LNCAP (cell line): ENCODE results near the gene MAGIX.

ENCODE experiments used
- TF ChIP-seq, protein P1 (sequence below): fragments of 450-650 bp; IDR thresholded peaks from 2 replicates; pipeline ENCODE4 v1.5.1; 2017; ENCODE audit warnings: mild to moderate bottlenecking

MAGIX gene

DNA sequence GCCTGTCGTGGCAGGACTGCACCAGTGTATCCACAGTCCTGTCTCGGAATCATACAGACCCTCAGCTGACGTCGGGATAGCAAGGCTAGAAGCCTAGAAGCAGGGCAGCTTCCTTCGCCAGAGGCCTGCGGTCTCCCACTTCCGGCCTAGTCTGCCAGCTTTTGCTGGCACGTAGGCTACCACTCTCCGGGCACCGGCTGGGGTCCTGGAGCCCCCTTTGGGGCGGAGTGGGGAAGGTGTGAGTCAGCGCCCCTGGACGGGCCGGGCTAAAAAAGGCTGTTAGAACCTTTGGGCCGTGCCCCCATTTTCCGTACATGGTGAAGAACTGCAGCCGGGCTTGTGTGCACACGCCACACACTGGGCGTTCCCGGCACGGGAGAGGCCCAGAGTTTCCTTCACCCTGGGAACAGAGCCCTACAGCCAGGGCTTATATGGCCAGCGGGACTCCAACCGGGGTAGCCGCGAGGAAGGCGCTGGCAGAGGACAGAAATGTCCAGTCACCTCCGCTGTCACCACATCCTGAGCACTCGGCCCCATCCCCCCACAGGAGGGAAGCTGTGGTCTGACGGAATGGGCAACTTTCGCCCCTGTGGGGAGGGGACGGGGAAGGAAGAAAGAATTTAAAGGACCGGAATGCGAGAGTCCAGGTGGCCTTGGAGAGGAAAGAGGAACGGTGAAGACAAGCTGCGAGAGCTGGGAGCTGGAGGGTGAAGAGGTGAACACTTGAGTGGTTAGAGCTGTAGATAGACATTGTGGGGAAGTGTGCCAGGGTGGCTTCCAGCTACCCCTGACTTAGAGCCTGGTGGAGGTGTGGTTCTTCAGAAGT lies 4.6 kb downstream of the MAGIX start:
- TF ChIP-seq, protein P1, sequence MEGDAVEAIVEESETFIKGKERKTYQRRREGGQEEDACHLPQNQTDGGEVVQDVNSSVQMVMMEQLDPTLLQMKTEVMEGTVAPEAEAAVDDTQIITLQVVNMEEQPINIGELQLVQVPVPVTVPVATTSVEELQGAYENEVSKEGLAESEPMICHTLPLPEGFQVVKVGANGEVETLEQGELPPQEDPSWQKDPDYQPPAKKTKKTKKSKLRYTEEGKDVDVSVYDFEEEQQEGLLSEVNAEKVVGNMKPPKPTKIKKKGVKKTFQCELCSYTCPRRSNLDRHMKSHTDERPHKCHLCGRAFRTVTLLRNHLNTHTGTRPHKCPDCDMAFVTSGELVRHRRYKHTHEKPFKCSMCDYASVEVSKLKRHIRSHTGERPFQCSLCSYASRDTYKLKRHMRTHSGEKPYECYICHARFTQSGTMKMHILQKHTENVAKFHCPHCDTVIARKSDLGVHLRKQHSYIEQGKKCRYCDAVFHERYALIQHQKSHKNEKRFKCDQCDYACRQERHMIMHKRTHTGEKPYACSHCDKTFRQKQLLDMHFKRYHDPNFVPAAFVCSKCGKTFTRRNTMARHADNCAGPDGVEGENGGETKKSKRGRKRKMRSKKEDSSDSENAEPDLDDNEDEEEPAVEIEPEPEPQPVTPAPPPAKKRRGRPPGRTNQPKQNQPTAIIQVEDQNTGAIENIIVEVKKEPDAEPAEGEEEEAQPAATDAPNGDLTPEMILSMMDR, result no peak

DNA sequence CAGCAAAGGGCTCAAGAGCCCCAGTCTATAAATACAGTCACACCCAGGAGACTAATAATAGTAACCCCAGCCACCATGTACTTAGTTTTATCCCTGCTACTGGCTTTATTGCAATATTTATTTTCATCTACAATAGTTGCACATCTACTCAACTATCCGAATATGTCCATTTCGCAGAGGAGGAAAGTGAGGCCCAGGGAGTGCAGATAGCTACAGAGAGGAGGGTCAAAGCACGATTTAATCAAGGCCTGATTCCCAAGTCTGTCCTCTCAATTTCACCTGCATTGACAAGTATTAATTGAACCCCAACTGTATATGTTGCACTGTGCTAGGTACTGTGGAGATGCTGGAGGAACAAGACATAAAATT lies 5.2 kb downstream of the MAGIX start:
- TF ChIP-seq, protein P1, result no peak

- TF ChIP-seq, protein P1, result no peak
Measured at GRCh38 chrX:49171752-49172279, 9.3 kb downstream of the MAGIX start, which contains the start of gene PLP2. TSS of gene PLP2 (plus strand) at chrX:49171898. CDS start at chrX:49172001, 103 bp downstream.

- TF ChIP-seq, protein P1, result no peak
Measured at GRCh38 chrX:49172280-49172780, 9.8 kb downstream of the MAGIX start.

GRCh38 chrX:49174723-49175122 lies 12.2 kb downstream of the MAGIX start:
- TF ChIP-seq, protein P1, result no peak

GRCh38 chrX:49175435-49176274 lies 13.1 kb downstream of the MAGIX start:
- TF ChIP-seq, protein P1, result no peak
